Measurements from ENCODE around the gene PTPRJ.

GRCh38 chr11:48114740-48115139, 134.4 kb downstream of the PTPRJ start:
- no peak for TF ChIP-seq POLR2A (IDR thresholded peaks at IDR 0.05)
- no peak for TF ChIP-seq CTCF (IDR thresholded peaks at IDR 0.05)
